ENCODE measurements around the gene ELANE.

ELANE gene

DNA sequence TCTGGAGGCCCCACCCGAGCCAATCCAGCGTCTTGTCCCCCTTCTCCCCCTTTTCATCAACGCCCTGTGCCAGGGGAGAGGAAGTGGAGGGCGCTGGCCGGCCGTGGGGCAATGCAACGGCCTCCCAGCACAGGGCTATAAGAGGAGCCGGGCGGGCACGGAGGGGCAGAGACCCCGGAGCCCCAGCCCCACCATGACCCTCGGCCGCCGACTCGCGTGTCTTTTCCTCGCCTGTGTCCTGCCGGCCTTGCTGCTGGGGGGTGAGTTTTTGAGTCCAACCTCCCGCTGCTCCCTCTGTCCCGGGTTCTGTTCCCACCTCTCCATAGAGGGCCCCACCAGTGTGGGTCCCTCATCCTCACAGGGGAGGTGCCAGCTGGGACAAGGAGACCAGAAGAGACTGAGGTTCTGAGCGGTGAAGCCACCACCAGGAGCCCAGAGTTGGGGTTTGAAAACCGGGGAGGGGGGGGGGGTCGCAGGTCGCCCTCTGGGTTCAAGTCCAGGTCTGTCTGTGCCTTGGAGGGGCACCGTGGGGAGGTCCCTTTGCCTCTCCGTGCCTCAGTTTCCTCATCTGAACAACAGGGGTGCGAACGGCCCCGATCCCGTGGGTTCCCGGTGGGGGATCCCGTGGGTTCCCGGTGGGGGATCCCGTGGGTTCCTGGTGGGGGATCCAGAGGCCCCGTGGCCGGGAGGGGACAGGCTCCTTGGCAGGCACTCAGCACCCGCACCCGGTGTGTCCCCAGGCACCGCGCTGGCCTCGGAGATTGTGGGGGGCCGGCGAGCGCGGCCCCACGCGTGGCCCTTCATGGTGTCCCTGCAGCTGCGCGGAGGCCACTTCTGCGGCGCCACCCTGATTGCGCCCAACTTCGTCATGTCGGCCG is at the start of gene ELANE:
TSS of gene ELANE (plus strand) at position 168 of the 878 bp plus-strand sequence. CDS start at position 194, 26 bp downstream.
- DNase-seq: no peak

DNA sequence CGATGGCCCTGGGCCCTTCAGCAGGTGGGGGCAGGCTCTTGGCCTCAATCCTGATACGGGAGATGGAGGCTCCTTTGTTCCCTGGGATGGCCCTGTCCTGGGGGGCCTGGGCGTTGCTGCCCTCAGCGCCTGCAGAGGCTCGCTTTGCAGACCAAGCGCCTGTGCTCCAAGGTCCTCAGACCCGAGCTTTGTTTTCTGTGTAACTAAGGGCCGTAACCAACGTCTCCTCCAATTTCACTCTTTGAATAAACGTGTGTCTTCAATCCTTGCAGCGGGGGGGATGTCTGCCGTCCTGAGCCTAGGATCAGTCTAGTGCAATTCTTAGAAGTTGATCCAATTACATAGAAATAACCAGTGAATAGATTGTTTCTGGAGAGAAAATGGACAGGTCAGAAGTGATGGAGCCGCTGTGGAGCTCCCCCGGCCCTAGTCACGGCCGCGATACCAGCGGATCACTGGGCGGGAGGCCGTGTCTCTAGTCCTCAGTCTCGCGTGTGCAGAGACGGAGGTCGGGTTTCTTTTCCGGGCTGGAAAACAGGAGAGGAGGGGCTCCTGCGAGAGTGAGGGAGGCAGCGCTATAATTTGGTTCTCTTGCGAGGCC is 49.5 kb upstream of the ELANE start:
- no peak for DNase-seq

GRCh38 chr19:803099-803561 is 49.0 kb upstream of the ELANE start:
- DNase-seq: no peak

DNA sequence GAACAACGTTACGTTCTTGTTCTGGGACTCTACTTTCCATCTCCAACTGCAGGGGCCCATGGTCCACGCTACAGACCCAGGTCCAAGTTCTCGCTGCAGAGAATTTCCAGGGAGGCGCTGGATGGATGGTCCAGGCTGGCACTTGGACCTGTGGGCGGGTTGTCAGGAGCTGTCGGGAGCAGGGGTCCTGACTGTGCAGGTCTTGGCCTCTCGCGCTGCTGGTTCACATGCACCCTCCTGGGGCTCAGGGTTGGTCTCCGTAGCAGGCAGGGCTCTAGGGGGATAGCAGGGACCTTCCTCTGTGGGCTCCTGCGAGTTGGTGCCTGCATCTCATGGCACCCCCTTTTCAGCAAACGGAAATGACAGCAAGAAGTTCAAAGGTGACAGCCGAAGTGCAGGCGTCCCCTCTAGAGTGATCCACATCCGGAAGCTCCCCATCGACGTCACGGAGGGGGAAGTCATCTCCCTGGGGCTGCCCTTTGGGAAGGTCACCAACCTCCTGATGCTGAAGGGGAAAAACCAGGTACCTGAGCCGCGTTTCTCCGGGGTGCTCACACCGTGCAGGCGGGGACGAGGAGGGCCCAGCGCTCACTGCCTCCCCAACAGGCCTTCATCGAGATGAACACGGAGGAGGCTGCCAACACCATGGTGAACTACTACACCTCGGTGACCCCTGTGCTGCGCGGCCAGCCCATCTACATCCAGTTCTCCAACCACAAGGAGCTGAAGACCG is 48.3 kb upstream of the ELANE start:
- DNase-seq: no peak

- DNase-seq: no peak
Observed at GRCh38 chr19:804419-805165, 47.5 kb upstream of the ELANE start.

- no peak for DNase-seq
Observed at GRCh38 chr19:805166-805551, 46.9 kb upstream of the ELANE start.

DNA sequence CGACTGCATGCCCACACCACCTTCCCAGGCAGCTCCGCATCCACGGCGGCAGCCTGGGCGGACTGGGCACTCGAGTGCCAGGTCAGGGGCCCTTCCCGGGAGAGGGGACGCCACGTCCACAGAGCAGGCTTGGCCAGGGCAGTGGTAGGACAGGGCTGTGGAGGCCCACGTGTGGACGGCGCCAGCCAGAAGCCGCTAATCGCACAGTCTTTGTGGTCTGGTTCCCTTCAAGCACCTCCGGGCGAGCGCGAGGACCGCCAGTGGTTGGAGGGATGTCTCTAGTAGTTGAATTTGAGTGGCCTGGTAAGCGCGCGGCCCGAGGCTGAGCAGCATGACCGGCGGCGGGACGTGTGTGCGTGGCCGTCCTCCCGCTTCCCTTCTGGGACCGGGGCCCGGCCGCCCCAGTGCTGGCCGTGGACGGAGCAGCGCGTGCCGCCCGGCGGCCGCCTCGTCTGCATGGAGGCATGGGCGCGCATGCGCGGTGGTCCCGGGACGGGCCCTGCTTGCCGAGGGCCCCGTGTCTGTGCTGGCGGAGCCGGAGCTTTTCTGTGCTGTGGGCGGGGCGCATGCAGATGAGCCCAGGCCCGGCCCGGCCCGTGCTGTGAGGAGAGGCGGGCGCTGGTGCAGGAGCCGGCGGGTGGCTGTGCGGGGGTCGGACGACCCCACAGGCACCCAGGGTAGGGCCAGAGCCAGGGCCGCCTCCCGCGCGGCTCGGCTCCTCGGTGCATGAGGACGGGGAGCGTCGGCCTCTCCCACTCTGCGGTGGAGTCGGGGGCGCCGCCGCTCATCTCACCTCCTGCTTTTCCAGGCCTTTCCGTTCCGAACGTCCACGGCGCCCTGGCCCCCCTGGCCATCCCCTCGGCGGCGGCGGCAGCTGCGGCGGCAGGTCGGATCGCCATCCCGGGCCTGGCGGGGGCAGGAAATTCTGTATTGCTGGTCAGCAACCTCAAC is 46.2 kb upstream of the ELANE start:
- peak; percentile 60 for DNase-seq

DNA sequence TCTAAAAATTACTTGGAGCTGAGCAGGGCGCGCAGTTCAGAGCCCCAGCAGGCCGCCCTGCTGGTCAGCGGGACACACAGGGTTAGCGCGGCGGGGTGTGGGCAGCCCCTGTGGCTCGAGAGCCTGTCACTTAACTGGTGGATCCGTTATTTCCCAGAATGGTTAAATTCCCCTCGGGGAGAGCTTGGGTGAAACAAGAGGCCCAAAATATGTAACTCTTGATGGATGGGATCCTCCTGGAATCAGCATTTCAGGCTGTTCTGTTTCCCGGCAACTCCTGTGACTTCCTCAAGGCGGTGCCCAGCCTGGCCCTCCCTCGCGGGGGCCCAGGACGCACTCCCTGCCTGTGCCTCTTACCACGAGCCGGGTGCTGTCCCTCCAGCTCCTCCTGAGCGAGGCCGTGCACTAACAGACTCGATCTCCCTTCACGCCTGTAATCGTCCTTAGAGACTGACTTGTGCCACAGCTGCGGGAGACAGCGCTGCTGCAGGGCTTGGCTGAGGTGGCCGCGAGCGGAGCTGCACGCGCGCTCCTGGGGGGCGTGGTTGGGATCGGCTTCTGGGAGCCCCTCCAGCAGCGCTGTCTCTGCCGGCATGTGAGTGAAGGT is 45.2 kb upstream of the ELANE start:
- DNase-seq: no peak

DNA sequence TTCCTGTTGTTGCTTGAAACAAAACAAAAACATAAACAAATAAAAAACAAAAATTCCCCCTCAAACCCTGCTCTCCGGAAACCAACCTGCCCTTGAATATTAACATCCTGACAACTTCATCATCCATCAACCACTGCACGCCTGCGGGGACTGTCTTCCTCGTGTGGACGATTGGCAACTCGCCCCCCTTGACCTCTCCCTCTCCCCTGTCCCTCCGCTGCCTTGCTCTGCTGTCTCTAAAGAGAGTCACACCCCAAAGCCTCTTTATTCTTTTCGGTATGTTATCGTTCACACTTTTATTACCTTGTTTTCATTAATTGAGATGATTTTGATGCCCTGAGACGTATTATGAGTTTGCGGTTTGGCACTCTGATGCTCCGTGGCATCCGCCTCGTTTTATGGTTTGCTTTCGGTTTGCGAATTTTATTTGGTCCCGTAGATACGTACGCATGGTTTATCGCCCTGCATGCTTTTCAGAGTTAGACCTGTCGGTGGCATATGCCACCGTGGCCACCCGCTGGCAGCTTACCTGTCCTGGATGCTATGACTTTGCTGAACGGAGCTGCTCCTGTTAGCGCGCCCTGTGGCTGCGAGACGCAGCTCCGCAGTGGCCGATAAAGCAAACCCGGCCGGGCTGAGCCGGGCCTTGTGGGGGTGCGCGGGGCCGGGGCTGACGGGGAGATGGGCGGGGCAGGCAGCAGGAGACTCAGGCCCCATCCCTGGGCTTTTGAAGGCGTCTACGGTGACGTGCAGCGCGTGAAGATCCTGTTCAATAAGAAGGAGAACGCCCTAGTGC is 44.3 kb upstream of the ELANE start:
- DNase-seq: no peak

- DNase-seq: no peak
Observed at GRCh38 chr19:808423-808775, 43.7 kb upstream of the ELANE start.

- DNase-seq: no peak
Observed at GRCh38 chr19:810077-810855, 41.8 kb upstream of the ELANE start.

DNA sequence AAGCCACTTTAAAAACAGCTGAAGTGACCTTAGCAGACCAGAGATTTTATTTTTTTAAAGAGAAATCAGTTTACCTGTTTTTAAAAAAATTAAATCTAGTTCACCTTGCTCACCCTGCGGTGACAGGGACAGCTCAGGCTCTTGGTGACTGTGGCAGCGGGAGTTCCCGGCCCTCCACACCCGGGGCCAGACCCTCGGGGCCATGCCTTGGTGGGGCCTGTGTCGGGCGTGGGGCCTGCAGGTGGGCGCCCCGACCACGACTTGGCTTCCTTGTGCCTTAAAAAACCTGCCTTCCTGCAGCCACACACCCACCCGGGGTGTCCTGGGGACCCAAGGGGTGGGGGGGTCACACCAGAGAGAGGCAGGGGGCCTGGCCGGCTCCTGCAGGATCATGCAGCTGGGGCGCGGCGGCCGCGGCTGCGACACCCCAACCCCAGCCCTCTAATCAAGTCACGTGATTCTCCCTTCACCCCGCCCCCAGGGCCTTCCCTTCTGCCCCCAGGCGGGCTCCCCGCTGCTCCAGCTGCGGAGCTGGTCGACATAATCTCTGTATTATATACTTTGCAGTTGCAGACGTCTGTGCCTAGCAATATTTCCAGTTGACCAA is 41.1 kb upstream of the ELANE start:
- DNase-seq: no peak

GRCh38 chr19:811506-812048 is 40.5 kb upstream of the ELANE start:
- DNase-seq: no peak

DNA sequence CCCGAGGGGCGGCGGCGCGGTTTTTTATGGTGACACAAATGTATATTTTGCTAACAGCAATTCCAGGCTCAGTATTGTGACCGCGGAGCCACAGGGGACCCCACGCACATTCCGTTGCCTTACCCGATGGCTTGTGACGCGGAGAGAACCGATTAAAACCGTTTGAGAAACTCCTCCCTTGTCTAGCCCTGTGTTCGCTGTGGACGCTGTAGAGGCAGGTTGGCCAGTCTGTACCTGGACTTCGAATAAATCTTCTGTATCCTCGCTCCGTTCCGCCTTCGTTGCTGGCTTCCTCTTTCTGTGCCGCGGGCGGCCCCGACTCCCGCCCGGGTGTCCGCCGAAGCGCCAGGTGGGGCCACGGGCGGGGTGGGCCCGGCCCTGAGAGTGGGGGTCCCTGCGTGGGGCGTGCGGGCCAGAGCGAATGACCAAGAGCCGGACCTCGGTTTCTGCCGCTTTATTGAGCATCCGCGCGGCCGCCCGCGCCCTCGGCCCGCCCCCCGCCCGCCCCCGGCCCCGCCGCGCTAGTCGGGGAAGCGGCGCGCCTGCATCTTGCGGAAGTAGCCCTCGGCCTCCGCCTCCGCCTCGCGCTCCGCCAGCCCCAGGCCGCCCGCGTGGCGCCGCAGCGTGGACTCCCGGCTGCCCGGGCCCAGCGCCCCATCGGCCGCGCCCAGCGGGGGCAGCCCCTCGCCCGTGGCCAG is 39.9 kb upstream of the ELANE start:
- DNase-seq: no peak

DNA sequence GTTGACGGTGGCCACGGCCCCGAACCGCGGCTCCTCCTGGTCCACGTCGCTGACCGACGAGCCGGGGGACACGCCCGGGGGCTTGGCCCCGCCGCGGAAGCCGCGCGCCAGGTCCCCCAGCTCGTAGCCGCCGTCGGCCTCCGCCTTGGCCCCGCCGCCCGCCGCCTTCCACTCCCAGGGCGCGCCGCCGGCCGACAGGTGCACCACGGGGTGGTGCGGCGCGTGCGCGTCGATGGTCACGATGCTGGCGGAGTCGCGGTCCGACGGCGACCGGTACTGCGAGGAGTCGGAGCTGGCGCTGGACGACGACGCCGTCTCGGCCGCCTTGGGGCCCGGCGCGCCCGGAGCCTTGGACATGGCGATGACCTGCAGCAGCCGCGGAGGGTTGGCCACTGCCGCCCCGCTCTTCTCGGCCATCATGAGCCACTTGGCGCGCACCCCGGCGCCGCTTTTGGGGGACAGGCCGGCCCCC is 39.3 kb upstream of the ELANE start:
- no peak for DNase-seq

DNA sequence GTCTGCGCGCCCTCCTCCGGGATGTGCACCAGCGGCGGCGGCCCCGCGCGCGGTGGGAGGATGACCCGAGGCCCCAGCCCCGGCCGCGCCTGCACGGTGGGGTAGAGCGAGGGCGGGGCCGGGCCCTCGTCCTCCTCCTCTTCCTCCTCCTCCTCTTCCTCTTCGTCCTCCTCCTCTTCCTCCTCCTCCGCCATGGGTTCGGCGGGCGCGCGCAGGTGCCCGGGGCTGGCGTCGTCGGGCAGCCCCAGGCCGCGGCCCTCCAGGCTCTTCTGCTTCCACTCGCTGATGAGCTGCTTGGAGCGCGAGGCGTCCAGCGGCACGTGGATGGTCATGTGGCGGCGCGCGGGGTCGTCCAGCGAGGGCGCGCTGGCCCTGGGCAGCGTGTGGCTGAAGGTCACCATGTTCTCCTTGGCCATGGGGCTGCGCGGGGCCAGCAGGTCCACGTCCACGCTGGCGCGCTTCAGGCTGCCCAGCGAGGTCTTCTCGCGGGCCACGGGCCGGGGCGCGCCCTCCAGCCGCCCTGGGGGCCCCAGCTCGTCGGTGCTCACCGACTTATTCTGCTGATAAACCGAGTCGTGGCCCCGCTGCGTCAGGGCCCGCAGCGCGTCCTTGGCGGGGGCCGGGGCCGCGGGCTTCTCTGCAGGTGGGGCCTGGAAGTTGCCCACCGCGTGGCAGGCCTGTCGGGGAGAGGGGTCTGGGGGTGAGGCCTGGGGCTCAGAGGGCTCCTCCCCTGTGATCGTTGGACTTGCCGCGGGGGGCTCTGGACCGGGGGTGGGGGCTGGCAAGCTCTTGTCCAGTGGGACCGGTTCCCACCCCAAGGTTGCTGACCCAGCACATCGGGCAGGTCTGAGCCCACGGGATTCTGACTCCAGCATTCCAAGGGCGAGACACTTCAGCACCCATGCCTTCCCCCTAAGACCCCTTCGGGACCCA is 38.6 kb upstream of the ELANE start:
- no peak for DNase-seq
